Fibroblast of mammary gland (primary cell): ENCODE results near the gene JAM2.

Source experiments
- DNase-seq: peaks from one replicate; pipeline ENCODE4 v3.0.0-alpha.2; 2010; ENCODE audit warnings: low read depth
- H3K4me3 ChIP-seq: 2 replicates; pipeline ENCODE4 v1.5.1; 2011; ENCODE audit warnings: low read depth, mild to moderate bottlenecking, low read length, moderate library complexity; ENCODE audit not compliant: control insufficient read depth
- CTCF ChIP-seq: conservative IDR thresholded peaks from 2 replicates; pipeline ENCODE4 v1.5.1; 2011; ENCODE audit warnings: low read depth, low read length, inconsistent platforms; ENCODE audit not compliant: control insufficient read depth, insufficient read depth

The JAM2 gene

DNA sequence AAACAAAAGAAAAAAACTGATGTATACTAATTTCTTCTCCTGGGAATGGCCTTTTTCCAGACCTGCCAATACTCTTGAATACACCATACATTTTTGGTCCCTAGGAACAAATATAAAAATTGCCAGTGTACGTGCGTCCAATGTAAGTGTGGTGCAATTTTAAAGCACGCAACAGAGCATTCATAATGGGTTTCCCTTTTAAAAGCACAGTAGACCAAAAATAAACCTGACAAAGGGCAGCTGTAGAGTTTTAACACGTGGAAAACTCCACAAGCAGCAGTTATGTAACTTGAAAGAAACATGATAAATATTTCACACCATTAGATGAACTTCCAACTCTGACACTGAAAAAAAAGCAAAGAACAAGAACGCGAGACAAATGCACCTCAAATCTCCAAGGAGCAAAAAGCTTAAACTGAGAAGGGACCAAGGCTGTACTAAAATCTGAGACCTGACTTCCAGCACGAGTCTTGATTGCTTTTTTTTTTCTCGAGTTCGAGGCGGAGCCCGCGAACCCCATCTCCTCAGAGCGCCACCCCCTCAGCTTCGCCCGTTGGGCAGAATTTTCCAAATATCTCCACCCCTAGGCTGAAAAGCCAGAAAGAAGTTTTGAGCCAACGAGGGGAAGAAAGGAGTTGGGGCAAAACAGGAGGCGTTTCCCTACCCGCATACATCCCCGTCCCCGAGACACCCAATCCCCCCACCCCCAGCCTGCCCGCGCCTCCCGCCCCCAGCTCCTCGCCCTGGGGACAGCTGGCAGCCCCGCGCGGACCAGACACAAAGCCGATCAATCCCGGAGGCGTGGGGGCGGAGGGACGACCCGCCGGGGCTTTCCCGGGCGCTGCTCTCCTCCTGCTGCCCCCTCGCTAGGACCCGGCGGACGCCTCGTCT is at the start of gene JAM2:
Gene JAM2, plus strand, starts transcription at position 599 of the 891 bp plus-strand sequence. CDS start 564 bp downstream, outside the sequence.
- no peak for DNase-seq
- no peak for TF ChIP-seq CTCF
- H3K4me3 ChIP-seq: peak within 1 kb of the TSS; percentile 57

DNA sequence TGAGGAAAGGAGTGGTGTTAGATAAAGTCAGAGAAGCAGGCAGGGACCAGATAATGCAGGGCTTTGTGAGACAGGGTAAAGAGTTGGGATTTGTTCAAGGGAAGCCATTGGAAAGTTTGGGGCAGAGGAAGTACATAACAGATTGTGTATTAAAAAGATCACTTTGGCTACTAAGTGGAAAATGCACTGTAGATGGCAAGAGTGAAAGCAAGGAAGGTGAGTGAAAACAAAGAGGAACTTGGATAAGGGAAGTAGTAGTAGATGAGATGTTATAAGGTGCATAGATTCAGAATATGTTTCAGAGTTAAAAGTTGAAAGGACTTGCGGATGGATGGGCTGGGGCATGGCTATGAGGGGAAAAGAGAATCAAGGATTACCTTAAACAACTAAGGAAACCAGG is 49.2 kb upstream of the JAM2 start:
- no peak for DNase-seq
- no peak for TF ChIP-seq CTCF
- H3K4me3 ChIP-seq: no peak overlapping the region

GRCh38 chr21:25607151-25608043 is 31.7 kb upstream of the JAM2 start, which contains the start of gene MRPL39:
MRPL39 (minus strand) TSS chr21:25607481; CDS start chr21:25607475, 6 bp downstream.
- peak; percentile 86 for DNase-seq
- TF ChIP-seq CTCF: peak; percentile 54
- H3K4me3 ChIP-seq: peak within 1 kb of the TSS; percentile 82

- DNase-seq: peak; percentile 82
- peak; percentile 93 for TF ChIP-seq CTCF
- peak overlapping the region; percentile 82 for H3K4me3 ChIP-seq
Observed at GRCh38 chr21:25608044-25608737, 30.9 kb upstream of the JAM2 start.

GRCh38 chr21:25614441-25614840 is 24.6 kb upstream of the JAM2 start:
- no peak overlapping the region for H3K4me3 ChIP-seq
- no peak for DNase-seq
- no peak for TF ChIP-seq CTCF

GRCh38 chr21:25615880-25616279 is 23.2 kb upstream of the JAM2 start:
- no peak for TF ChIP-seq CTCF
- H3K4me3 ChIP-seq: no peak overlapping the region
- DNase-seq: no peak
